NCI-H128 (cell line): ENCODE data around the gene SLC25A47.
"Not testable (repeated sequence)": the region's sequence is repeated elsewhere in the genome, so short reads cannot be mapped to it uniquely, and the experiment has no call there.

Source experiments
- DNase-seq: peaks from one replicate; lab custom pipeline; 2025; ENCODE audit not compliant: unreplicated experiment; lab: John Stamatoyannopoulos, UW

SLC25A47 gene

DNA sequence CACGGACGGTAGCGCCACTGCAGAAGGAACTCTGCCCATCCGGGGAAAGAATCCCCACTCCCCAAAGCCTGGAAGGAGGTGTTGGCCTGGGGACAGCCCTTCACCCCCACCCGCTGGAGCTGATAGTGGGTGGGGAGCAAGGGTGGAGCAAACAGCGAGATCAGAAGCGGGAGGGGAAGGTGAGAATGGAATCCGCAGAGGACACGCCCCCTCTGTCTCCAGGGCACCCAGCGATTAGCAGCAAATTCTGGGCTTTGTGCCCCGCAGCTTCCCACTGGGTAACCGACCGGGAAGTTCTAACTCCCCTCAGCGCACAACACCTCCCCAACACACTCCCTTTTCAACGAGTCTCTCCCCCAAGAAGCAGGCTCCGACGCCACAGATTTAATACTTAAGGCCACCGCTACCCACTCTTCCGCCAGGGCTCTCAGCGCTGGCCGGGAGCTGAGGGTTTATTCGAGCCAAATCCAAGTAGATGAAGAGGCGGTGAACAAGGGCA, 18.3 kb upstream of the SLC25A47 start:
- peak; percentile 35 for DNase-seq

DNA sequence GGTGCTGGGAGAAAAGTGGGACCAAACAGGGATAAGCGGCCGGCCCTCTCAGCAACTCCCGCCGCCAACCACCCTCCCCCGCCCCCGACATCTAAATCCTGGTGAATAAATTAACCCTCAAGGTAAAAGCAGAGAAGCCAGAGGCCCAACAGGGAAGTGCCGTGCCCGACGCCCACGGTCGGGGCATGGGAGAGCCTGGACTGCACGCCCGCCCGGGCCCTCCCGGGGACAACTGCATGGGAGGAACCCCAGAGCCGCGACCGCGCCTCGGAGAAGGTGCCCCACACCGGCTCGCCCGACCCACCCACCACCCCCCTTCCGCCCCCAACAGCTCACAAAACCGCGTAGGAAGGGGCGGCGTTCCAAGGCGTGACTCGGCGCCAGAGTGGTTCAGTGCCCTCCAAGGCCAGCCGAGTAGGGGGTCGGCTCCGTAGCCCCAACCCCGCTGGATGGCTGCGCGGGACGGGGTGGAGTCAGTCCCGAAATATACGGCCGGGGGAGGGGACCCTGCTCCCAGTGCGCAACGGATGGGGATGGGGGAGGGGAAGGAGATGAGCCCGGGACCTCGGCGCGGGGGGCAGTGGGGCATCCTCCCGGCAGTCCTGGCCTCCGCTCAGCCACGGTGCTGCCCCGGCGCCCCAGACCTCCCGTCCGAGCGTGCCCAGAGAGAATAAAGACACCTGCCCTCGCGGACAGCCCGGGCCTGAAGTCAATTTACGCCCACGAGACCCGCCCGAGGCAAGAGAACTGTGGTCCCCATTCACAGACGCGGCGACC, 17.6 kb upstream of the SLC25A47 start:
- no peak for DNase-seq

DNA sequence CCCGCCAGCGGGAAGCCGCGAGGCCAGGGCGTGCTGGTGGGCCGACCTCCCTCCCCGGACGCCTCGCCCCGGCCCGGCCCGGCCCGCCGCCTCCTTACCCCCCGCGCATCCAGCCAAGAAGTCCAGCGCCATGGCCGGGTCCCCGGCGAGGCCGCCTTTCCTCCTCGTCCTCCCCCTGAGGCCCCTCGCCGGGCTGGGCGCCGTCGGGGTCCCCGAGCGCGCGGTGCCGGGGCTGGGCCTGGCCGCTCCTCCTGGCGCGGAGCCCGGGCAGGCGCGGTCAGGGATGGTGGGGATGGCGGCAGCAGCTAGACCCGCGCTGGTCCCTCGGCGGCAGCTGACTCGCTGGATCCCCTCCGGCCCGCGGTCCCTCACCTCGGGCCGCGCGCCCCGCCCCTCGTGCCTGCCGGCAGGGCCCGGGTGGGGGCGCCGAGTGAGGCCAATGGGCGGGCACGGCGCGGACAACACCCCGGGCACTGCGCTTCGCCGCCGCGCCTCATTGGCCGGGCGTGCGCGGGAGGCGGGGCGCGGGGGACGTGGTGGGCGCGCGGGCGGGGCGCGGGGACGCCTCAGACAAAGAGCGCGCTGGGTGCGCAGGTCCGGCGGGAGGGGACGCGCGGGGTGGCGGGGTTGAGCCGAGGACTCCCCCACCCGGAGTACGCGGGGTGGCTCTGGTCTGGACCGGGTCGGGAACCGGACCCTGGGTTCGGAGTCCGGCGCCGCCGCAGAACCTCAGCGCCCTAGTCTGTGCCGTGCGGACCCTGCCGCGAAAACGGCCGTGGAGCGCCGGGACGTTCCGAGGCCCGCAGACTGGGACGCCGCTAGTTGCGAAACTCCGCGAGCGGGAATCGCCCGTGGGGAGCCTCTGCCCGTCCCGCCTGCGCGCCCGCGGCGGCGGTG, 16.8 kb upstream of the SLC25A47 start, which contains the start of gene SLC25A29:
Gene SLC25A29, minus strand, starts transcription at position 344 of the 897 bp plus-strand sequence. Its CDS starts 212 bp downstream, at position 132.
- DNase-seq, result peak; percentile 88

DNA sequence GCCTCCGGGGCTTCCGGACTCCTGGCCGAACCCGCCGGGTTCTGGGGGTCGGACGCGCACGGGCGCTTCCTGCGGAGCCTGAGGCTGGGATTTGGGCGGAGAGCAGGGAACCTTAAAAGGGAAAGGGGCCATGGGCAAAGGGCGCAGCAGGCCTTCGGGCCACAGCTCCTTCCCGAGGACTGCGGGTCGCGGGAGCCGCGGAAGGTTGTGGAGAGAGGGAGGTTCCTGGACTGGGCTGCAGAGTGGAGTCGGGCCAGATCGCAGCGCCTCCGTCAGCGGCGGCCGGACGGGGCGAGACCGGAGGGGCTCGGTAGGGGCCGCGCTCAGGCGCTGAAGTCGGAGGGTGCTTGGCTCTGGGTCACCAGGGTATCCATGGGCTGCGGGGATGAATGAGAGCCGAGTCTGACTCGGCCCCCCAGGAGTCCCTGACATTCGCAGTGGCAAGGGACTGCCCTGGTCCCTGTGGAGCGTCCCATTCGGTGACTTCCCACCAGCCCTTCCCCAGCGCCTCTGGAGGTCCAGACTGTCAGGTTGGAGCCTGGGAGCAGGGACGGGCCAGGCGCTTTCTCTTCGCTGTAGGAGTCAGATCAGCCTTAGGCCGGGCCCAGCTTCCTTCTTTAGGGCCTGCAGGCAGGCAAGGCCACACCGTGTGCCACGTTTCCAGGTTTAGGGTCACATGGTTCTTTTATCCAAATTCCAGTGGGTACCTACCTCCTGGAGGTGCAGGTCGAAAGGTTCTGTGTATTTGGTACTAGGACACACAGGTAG, 16.0 kb upstream of the SLC25A47 start:
- no peak for DNase-seq

DNA sequence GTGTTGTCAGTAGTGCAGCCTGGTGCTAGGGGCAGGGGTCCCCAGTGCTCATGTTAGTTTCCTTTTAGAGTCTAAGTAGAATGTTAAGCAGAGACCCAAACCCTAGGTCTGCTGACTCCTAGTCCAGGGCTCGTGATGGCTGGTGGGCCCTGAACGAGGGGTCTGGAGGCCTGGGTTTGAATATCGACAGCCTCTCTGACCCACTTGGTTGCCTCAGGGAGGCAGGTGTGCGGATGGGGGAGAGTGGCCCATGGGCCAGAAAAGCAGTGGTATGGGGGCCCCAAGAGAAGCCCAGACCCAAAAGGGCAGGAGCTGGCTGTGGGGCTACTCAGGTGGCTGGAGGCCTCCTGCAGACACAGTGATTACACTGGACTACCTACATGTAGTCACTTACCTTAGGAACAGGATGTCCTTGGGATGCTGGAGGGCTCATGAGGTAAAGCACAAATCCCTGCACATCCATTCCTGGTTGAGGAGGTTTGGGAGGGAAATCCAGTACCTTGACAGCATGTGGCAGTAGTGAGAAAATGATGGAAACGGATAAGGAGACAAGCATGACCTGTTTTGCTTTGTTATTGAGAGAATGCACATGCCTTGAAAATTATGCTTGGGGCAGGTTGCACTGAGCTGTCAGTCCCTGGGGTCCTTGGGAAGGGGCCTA, 15.2 kb upstream of the SLC25A47 start:
- no peak for DNase-seq

DNA sequence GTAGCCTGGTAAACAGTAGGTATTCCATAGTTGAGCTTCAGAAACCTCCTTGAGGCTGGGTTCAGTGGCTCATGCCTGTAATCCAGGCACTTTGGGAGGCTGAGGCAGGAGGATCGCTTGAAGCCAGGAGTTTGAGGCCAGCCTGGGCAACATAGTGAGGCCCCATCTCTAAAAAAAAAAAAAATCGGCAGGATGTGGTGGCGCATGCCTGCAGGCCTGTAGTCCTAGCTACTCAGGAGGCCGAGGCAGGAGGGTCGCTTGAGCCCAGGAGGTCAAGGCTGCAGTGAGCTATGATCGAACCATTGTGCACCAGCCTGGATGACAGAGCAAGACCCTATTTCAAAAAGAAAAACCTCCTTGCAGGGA, 14.7 kb upstream of the SLC25A47 start:
- DNase-seq, result not testable (repeated sequence)

DNA sequence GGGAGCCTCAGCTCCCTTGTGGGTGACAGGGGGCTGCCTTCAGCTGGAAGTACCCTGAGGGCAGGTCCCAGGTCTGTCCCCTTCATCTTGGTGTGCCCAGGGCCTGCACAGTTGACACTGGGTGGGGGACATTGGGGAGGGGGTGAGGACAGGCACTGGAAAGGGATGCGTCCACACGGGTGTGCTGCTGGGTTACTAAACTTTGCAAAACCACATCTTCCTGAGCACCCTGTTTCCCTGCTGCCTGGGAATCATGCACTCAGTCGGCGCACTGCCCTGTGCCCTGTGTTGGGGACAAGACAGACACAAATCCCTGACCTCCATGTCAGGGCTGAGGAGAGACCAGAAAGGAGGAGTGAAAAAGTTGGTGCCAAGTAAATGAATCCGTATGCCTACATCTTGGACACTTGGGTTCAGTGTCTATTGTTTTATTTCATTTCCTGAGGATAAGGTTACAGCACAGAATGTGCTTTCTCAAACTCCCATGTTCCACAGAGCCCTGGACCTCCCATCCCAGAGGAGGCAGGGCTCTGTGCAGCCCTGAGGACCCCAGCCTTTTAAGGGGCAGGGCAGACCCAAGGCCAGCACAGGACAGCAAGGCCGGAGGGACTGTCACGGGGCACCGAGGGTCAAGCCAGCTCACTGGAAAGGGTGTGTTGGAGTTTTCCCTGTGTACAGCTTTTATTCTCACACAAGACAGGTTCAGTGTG, 14.0 kb upstream of the SLC25A47 start:
- DNase-seq, result no peak

DNA sequence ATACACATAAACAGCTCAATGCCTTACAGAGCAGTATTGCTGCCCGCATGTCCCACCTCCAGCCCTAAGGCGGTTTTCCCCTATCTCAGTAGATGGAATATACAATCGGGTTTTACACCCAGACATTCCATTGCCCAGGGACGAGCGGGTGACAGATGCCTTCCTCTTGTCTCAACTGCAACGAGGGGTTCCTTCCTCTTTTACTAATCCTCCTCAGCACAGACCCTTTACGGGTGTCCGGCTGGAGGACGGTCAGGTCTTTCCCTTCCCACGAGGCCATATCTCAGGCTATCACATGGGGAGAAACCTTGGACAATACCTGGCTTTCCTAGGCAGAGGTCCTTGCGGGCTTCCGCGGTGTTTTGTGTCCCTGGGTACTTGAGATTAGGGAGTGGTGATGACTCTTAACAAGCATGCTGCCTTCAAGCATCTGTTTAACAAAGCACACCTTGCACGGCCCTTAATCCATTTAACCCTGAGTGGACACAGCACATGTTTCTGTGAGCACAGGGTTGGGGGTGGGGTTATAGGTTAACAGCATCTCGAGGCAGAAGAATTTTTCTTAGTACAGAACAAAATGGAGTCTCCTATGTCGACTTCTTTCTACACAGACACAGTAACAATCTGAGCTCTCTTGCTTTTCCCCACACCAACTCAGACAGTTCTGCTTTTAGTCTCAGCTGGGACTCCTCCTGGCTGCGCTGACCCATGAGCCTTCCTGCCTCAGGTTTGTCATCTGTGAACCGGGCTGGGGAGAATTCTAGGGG, 10.8 kb upstream of the SLC25A47 start:
- not testable (repeated sequence) for DNase-seq

DNA sequence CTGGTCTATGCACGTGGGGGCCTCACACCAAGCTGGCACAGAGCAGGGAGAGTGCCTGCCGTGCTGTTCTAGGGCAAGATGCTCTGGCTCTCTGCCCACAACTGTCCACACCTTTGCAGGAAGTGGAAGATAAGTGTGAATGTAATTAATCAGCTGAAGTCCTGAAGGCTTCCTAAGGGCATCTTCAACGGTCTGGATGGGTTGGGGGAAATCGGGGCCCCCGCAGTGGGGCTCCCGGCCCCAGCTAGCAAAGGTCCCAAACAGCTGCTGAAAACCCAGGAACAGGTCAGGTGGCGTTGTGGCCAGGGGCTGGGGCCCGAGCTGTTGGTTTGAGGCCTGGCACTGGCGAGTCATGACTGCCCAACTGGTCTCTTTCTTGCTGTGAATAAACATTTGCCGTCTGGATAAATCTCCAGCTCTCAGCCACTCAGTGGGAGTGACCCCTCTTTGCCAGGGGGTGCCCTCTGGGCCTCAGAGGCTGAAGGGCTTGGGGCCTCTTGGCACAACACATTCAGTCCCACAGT, 10.2 kb upstream of the SLC25A47 start:
- no peak for DNase-seq

DNA sequence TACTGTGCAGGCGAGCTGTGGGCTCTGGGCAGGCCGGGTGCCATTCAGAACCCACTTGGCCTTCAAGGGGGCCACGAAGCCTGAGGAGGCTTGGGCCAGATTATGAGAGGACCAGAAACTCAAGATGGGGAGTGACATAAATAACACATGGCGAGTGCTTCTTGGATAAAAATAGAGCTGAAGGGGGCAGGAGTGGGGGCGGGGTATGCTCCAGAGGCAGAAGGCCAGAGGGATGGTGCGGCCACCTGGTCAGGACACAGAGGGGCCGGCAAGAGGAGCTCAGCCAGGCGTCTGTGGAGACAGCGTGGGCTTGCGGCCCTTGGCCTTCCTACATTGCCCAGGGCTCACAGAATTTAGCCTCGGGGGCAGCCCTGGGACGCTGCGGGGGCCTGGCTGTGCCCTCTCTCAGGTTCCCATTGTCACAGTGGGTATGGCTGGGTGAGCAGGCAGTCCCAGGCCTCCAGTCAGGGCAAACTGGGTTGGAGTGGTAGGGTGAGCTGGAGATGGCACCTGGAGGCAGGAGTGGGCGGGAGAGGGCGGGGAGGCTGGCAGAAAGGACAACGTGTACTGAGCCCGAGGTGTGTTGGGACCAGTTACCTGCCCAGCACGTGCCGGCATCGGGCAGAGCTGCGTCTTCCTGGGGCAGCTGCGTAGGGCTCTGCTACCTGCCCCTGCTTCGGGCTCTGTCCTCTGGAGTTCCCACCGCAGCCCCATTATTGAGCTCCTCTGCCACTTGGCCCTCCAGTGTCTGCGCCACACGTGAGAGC, 9.5 kb upstream of the SLC25A47 start:
- no peak for DNase-seq

DNA sequence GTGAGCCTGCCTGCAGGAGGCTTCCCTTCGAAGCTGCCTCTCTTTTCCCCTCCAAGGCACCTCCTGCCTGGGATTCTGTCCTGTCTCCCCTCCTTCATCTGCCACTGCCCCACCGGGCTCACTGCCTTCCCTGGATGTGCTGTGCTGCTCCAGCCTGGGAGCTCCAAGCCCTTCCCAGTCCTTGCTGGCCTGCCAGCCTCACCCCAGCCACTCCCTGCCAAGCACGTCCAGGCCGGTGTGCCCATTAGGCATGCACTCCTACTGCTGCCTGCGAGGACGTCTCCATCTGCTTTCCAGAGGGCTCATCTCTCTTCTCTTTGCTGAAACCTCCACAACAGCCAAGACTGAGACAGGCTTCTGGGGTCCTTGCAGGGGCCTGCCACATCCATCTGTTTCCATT, 8.4 kb upstream of the SLC25A47 start:
- DNase-seq, result no peak

DNA sequence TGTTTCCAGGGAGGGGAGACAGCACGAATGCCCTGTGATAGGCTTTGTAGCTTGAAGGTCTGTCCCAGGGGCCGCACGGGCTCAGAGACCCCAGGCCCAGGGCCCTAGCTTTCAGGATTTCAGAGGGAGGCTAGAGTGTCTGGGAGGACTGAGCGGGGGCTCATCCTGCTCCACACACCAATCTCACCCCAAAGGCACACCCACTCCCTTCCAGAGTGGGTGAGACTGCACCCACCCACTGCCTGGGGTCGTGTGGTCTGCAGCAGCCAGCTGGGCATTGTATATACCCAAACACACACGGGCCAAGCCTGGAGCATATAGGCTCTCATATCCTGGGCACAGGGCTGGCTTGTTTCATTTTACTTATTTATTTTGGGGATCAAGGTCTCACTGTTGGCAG, 5.8 kb upstream of the SLC25A47 start:
- no peak for DNase-seq

DNA sequence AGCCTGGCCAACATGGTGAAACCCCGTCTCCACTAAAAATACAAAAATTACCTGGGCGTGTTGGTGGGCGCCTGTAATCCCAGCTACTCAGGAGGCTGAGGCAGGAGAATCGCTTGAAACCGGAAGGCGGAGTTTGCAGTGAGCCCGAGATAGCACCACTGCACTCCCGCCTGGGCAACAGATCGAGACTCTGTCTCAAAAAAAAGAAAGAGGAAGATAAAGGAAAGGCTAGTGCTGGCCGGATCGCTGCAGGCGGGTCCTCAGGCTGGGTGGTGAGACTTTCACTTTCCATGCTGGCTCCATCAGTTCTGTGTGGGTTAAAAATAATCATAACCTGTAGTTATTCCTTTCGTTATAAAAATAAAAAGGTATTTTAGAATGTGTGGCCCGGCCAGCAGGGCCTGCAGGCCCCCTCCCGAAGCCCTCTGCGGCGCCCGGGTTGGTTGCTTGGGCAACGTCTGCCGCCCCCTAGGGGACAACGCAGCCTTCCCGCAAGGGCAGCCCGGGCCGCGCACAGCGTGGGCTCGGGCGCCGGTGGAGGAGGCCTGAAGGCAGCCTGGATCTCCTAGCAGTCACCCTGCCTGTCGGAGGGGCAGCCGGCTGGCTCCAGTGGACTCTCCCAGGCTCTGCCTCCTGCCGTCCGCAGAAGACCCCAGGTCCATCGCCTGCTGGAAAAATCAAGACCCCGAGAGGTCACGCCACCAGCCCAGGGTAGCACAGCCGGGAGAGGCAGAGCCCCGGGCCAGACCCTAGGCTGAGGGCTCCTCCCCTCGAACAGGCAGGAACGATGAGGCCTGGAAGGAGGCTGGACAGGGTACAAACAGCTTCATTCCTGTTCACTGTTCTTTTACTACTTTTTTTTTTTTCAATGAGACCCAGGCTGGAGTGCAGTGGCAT, 5.0 kb upstream of the SLC25A47 start:
- DNase-seq, result no peak

DNA sequence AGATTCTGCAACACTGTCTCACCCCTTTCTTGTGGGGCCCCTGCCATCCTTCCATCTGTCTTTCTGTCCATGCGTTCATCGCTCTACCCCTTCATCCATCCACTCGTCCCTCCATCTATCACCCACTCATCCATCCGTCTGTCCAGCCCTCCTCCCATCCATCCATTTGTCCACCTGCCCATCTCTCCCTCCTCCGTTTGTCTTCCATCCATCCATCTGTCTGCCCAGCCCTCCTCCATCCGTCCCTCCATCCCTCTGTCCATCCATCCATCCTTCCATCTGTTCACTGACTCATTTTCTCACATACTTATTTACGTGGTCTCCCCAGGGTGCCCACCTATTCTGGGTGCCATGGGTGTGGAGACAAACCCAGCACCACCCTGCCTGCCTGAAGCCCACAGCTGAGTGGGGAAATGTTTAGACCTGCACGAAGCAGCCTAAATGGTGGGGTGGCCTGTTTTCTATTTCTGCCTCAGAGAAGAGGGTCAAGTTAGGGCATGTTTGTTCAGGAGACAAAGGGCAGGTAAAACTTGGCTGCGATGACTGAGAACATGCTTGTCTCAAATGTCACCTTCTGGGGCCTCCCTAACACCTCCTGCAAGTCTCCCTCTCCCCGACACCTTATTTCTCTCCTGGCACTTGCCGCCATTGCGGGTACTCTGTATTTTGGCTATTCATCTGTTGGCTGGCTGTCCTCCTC, 2.8 kb upstream of the SLC25A47 start:
- no peak for DNase-seq

DNA sequence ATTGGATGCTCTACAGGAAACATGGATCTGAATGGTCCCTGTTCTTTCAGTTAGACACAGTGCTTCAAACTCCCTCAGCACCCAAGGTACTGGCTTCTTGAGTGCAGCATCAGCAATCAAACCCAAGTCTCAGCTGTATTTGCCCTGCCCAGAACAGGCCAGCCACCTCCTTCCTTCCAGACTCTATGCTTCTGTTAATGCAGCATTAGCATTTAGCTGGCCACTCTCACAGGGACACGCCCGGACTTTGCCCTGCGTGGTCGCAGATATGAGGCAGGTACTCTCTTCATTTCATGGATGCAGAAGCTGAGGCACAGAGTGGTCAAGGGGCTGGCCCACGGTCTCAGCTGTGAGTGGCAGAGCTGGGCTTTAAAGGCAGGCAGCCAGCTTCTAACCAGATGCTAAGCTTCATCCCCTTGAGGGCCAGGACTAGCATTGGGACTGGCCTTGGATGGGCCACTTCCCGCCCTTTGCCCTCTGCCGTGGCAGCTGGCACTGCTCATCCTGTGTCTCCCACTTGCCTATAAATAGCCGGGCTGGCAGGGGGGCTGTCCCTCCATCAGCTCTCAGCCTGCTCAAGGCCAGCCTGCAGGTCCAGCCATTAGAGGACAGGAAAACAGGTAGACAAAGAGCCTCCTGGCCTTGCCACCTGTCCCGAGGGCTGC, 1.5 kb upstream of the SLC25A47 start:
- no peak for DNase-seq
